Globus pallidus (tissue), 1 donor: ENCODE results near the gene PPP1R26.
"Not testable (repeated sequence)": the region's sequence is repeated elsewhere in the genome, so short reads cannot be mapped to it uniquely, and the experiment has no call there.

Experiments
- DNase-seq: peaks from one replicate; pipeline ENCODE4 v3.0.0-alpha.2; 2015; ENCODE audit warnings: low spot score

PPP1R26 gene

GRCh38 chr9:135522931-135523330, 43.3 kb downstream of the PPP1R26 start:
- no peak for DNase-seq

- no peak for DNase-seq
These were observed 44.0 kb downstream of the PPP1R26 start for GRCh38 chr9:135523521-135524129.

GRCh38 chr9:135524130-135524861, 44.7 kb downstream of the PPP1R26 start:
- no peak for DNase-seq

- DNase-seq: no peak
These were observed 45.9 kb downstream of the PPP1R26 start for GRCh38 chr9:135525241-135526088.

- DNase-seq: no peak
These were observed 46.6 kb downstream of the PPP1R26 start for GRCh38 chr9:135526089-135526729.

GRCh38 chr9:135526730-135527571, 47.4 kb downstream of the PPP1R26 start:
- DNase-seq: no peak

GRCh38 chr9:135528842-135529435, 49.4 kb downstream of the PPP1R26 start:
- DNase-seq: not testable (repeated sequence)

GRCh38 chr9:135530146-135530545, 50.6 kb downstream of the PPP1R26 start:
- no peak for DNase-seq

GRCh38 chr9:135531096-135531495, 51.5 kb downstream of the PPP1R26 start:
- DNase-seq: no peak

GRCh38 chr9:135533113-135533512, 53.5 kb downstream of the PPP1R26 start:
- DNase-seq: no peak

GRCh38 chr9:135533674-135534073, 54.1 kb downstream of the PPP1R26 start:
- DNase-seq: no peak

- DNase-seq: not testable (repeated sequence)
These were observed 54.7 kb downstream of the PPP1R26 start for GRCh38 chr9:135534192-135534711.

GRCh38 chr9:135534826-135535225, 55.2 kb downstream of the PPP1R26 start:
- not testable (repeated sequence) for DNase-seq

- not testable (repeated sequence) for DNase-seq
These were observed 56.0 kb downstream of the PPP1R26 start for GRCh38 chr9:135535631-135536030.

GRCh38 chr9:135536216-135536615, 56.6 kb downstream of the PPP1R26 start:
- DNase-seq: no peak
